NCI-H2081 treated with DMSO at 0.1 percent for 48 hours (cell line): ENCODE measurements around the gene ARID5B.

Experiments
- DNase-seq: peaks from one replicate; lab custom pipeline; 2025; lab: John Stamatoyannopoulos, UW

Gene ARID5B

DNA sequence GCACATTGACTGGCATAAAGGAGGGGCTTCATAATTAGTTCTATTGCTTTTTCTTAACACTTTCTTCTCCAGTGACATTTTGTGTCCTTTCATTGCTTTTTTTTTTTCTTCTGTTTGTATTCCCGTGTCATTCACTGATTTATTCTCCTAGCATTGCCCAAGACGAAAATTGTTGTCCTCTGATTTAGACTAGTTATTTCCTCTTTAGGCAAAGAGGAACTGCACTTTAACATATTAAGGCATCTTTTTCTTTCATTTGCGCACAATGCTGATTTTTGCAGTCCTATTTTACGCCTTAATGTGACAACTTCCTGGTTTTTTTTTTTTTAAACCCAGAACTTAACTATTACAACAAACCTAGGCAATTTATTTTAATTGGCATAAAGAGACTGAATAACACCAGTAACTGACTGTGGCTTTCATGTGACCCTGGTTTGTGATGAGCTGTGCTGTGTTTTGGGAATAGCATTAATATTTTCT lies 39.7 kb downstream of the ARID5B start:
- DNase-seq = no peak

DNA sequence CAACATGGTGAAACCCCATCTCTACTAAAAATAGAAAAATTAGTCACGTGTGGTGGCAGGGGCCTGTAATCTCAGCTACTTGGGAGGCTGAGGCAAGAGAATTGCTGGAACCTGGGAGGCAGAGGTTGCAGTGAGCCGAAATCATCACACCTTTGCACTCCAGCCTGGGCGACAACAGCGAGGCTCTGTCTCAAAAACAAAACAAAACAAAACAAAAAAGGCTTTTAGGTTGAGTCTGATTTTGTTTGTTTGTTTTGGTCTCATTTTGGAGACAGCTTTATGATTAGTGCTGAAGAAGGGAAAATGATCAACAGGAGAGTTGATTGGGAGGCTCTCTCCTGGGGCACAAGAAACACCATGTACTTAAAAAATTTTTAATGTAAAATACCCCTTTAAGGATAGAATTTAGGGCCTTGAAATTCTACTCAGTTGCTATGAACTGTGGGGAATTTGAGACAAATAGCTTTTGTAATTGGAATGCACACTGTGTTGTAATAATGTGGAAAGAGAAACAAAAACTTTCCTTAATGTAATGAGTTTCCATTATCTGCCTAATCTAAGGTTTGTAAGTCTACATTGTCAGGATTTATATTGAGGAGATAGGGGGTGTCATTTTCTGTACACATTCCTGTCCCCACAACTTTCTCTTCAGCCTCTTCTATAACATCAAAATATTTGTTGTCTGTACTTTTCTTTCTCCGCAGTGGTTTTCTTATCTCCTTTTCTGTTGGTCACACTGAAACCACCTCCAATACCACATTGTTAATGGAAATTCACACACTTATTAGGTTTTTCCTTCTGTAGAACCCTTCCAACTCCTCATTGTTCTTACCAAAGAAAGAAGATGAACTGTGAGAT lies 41.3 kb downstream of the ARID5B start:
- DNase-seq = no peak

DNA sequence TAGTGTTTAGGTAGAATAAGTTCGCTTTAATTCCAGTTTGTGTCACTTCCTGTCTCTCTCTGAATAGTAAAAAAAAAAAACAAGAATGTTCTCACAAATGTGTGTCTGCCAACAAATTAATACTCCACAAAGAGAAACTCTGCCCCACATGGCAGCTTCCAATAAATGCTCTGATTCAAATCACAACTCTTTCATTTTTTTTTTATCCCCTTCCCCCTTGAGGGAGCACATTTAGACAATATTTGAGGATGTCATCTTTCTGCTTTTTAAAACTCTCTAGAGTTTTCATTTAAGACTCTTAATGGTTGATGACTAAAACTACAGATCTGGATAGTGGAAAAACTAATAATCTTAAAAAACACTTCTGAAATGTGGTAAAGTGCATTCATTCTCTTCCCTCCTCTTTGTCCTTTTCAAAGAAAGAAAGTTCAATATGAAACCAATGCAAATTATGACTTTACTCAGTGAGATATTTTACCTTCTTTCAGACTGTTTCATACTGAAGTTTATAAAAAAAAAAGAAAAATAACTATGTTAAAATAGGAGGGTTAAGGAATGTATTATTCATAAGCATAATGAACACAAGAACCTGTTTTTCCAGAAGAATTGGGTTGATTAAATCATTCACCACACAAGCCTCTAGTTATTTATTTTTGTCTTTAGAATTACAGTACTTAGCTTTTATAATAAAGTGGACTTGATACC lies 42.3 kb downstream of the ARID5B start:
- DNase-seq = no peak

DNA sequence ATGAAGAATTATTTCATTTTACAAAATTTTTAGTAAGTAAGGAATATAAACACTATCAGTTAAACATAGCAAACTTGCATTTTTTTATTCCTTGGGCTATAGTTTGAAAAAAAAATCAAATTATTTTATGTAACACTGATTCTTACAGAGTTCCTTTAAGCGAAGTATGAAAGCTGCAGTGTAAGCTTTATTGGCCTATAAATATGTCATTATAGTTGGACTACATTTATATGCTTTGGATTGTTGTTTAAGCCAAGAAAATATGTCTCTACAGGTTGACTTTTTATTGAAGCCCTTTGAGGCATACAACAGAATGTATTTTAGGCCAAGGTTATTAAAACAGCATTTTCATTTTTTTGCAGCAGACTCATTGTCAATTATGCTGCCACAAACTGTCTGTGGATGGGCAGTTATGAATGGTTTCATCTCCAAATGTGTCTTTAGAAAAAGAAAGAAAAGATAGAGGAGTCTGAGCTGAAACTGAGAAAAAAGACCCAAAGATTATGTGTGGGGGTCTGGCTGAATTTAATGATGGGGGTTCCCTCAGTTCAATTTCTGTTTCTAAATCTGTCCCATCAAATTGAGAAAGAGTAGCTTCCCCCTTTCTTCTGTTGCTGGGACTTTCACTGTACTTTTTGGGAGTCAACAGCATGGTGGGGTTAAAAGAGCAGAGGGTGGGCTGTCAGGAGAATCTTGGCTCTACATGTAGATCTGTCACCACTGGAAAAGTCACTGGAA lies 43.1 kb downstream of the ARID5B start:
- DNase-seq = no peak

DNA sequence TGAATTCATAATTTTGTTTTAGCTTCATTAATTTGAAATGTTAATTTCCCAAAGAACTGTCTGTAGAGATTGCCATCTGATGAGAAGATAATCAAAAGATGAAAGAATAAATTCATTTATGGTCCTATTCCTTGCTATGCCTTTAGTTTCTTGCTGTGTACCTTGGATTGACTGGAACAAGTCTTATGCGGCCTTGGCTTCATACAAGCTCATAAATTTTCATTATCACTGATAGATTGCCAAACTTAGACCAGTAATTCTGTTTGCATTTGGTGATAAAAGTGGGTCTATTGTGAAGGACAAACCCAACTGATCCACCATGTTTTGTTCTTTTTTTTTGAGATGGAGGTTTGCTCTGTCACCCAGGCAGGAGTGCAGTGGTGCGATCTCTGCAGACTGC lies 48.2 kb downstream of the ARID5B start:
- DNase-seq = no peak

DNA sequence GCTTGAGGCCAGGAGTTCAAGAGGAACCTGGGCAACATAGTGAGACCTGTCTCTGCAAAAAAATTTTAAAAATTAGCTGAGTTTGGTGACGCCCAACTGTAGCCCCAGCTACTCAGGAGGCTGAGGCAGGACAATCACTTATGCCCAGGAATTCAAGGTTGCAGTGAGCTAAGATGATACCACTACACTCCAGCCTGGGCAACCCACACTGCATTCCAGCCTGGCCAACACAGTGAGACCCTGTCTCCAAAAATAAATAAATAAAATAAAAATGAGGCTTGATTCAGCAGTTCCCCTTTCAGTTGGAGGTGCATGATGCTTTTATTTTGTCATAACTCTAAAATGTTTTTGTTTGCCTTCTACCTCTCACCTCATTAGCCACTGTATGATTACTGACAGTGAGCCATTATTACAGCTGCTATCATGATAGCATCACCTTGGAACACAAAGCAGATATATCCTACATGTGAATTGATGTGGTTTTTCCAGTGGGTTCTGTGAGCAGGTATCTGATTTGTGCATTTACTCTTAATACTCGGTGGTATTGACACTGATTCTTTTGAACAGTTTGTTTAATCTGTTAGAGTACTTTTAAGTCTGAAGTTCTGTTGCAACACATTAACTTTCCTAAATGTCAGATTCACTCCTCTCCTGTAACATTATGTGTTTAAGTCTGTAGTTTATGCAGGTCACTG lies 49.1 kb downstream of the ARID5B start:
- DNase-seq = no peak

DNA sequence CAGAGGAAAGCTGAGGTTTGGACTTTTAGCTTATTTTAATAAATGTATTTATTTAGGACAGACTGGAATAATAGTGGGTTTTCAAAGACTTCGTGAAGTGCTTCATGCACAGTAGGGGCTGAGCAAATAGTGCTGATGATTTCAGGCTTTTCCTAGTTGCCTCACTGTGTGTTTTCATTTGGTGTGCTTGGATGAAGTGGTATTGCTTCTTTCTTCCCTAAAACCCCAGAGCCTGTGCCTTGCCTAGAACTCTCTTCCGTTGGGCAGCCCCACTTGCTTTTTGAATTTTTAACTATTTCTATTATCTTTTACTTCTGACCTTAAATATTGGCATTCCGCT lies 49.6 kb downstream of the ARID5B start:
- DNase-seq = no peak

DNA sequence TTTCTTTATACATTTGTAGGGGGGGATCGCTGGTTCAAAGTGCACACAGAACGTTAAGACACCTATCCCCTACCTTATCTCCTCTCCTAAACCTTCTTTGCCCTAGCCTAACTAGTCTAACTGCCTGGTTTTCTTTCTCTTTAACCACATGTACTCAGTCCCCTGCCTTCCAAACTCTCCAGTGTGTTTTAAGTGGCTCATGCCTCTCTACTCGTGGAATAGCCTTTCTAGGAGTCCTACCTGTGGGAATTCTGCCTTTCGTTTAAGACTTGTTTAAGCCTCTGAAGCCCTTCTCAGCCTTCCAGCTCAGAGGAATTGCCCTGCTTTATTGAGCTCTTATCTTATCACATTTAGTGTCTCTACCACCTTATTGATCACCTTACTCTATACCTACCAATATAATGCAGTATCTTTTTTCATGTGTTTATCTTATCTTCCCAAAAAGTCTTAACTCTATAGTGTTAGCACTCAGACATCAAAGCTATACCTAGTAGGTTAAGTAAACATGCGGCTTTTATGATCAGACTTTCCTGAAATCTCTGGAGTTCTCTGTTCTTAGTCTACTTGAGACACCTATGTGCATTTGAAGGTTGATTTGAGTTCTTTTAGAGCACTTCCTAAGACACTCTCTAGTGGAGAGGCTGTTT lies 50.7 kb downstream of the ARID5B start:
- no peak for DNase-seq

DNA sequence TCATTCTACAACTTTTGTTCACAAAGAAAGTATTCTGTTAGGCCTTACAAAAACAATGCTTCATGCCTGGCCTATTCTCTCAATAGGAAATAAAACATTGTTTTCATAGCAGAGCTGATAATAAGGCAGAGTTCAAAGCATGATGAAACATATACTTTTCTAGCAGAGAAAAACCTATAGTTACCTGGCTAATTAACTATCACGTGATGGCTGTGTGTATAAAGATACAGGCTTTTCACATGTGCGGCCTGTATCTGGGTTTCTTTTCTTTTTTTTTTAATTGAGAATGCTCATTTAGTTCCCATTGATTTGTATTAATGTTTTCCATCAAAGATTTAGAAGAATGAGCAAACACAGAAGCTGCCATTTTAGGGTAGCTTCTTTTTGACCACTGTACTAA lies 51.7 kb downstream of the ARID5B start:
- DNase-seq = no peak

DNA sequence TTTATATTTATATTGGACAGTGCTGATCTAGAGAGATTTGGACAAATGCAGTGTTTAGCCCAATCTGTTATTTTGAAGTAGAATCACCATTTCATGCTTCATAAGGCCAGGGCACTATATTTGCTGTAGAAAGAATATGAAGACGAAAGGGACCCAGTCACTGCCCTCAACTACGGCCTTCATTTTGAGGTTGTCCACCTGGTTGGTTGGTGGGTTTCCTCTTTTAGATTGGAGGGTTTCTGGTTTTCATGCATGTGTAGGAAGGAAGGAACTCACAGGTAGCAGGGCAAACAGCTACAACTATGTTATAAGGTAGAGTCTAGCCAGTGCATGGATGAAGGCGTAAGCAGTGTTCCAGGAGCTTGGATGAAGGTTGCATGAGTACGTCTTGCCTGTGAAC lies 56.3 kb downstream of the ARID5B start:
- no peak for DNase-seq

DNA sequence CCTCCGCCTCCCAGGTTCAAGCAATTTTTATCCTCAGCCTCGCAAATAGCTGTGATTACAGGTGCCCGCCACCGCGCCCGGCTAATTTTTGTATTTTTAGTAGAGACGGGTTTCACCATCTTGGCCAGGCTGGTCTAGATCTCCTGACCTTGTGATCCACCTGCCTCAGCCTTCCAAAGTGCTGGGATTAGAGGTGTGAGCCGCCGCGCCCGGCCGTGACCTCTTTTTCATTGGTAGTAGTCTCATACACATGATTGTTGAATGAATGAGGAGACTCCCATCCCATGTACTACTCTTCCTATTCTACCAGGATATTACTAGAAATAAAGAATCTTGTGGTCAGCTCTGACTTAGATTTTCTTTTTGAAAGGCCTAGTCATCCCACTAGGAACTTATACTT lies 56.8 kb downstream of the ARID5B start:
- no peak for DNase-seq

DNA sequence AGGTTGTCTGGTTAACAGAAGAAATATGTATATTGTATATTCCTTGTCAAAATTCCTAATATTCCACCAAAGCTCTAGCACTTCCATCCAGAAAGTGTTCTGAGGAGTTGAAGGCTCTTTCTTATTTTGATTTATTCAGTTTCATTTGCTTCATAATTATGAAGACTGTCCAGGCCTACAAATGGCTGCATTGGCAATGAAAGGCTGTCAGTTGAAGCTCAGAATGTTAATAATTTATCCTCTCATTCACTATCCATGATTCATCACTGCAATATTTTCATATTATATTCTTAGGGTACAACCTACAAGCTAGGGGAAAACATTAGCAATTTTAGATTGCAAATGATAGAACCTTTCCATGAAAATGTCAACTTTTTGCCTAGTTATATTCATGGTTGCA lies 57.3 kb downstream of the ARID5B start:
- no peak for DNase-seq

DNA sequence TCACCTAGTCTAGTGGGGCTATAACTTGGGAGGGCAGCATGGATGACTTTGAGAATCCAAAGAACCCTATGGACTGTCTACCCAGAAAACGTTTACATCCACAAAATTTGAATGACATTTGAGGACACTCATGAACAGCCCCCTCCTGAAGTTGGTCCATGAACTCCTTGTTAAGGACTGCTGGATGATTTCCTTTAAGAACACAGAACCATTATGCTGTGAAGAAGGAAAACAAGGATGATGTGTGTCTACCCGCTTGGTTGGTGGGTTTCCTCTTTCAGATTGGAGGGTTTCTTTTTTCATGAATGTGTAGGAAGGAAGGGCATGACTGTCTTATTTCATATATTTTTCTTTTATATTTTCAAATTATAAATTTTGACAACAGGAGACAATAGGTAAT lies 58.3 kb downstream of the ARID5B start:
- no peak for DNase-seq

DNA sequence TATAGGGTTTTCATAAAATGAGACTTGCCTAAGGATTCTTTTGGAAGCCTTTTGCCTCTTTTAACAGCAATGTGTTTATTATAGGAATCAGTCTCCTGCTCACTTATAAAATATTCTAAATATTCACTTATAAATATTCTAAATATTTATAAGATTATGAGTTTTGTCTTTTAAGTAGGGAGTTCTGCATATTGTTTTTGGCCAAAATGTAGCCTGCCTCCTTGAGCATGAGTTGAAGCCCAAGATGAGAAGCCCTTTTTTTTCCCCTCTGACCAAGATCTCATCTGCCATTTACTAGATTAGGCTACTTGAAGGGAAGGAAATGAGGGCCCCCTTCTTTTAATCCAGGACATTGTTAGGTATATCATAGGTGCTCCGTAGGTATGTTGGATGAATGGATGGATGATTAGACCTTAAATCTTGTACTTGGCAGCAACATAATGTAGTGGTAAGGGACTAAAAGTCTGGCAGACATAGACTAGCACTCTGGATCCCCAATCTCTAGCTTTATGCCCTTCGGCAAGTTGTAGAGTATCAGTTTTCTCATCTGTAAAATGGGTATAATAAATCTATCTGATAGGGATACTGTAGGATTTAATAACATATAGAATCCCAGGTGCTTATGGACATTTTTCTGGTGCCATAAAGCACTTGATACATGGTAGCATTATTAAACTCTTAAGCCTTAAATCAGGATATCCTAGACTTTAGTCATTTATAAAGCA lies 59.1 kb downstream of the ARID5B start:
- no peak for DNase-seq

DNA sequence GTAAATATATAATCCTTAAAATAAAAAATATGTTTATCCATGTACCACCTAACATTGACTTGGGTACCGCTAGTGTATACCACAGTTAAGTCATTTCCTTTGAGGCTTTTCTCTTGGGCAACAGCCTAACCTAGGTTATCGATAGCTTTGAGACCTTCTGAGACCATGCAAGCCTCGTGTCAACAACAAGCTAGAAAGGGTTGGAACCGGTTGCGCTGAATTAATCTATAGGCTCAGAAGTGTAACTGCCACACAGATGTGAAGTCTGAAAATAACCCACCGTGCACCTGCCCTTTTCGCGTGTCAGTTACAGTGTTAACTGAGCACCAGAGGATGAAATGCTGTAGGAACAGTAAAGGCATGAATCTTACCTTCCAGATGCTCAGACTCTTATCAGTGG lies 59.8 kb downstream of the ARID5B start:
- DNase-seq = no peak

DNA sequence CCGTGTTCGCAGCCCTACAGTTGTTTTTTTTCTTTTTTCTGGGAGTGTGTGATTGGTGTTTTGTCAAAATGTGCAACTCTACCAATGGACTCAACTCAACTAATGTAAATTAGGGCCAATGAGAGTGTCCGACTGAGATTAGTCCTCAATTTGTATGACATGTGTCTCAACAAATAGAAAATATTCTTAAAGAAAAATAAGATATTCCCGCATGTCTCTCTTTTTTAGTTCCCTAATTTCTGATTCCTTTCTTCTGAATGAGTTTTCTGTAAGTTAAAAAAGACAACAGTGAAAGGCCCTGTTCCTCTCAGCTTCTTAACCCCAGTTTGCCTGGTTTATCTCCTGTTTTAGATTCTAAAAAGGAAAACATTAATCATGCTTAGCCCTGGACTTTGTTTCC lies 61.5 kb downstream of the ARID5B start:
- no peak for DNase-seq

DNA sequence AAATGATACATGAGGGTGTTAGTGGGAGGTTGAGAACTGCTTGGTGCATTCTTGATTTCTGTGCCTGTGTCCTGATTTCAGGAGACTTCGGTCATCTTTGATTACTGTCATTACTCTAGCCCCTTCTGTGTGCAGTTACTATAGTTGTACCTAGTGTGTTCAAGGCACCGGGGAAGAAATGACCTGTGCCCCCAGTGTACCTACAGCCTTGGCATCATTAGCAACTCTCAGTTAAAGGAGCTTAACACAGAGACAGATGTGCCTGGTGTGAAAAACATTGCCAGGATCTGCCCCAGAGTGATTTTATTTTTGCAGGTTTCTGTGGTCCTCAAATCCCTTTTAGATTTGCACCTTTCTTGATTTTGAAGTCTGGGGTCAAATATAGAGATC lies 62.2 kb downstream of the ARID5B start:
- no peak for DNase-seq

DNA sequence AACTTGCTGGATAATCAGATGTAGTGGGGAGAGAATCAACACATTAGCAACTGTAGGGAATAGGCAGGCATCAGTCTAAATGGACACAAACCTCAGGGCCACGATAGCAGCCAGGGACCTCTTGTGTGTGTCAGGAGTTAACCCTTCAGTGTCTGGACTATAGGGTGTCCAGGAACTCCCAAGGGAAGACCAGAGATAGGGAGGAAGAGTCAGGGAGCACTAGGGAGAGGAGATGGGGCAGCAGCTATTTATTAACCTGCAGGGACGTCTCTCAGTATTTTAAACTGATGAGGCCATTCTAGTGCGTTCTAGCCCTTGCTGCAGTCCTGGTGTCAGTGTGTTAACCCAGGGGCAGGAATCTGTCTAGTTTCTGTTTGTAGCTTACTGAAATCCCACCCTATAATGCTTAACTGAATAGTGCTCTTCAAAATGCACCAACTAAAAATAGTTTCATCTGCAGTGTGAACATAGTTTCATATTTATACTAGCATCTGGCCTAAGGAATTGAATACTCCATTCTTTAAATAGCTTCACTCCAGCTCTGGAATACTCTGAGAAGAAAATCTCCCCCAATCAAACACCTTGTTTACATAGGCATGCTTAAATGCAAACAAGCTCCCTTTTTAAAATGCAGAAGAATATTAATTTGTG lies 62.7 kb downstream of the ARID5B start:
- no peak for DNase-seq

DNA sequence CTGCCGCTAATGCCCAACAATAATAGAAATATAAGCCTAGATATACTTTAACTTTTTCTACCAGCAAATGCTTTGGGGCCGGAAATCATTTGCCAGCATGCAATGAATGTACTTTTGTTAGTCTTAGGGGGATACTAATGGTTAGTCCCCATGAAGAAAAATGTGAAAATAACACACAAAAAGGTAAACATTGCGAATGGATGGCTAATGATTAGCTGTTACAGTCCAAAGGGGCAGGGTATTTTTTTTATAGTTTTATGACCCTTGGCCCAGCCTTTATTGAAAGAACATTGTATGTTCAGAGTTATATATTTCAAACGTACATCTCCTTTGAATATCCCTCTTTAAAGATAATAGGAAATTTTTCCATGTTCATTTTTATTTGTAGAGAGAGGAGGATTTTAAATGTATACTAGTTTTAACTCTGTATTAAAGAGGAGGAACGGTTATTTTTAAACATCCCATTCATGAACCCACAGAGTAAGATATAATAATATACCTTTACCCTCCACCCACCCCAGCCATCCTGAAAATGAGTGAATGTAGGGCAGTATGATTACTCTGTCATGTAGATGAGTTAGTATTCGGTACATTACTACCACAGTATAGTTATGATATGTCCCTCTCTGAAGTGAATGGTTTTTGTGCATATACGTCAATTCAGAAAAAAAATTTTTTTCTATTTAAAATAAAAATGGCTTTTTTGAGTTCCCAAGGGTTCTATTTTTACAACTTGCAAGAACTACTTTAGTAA lies 63.6 kb downstream of the ARID5B start:
- no peak for DNase-seq
